ENCODE data around the gene KLK8. TPM values are rescaled to one million over a fixed set of nuclear protein-coding genes. Genes with fewer than 3 reads are reported as not detected.

KLK8 gene
- total RNA-seq, 4 donors from 2014 or later, result 32.8 to 235 (median 191) TPM

DNA sequence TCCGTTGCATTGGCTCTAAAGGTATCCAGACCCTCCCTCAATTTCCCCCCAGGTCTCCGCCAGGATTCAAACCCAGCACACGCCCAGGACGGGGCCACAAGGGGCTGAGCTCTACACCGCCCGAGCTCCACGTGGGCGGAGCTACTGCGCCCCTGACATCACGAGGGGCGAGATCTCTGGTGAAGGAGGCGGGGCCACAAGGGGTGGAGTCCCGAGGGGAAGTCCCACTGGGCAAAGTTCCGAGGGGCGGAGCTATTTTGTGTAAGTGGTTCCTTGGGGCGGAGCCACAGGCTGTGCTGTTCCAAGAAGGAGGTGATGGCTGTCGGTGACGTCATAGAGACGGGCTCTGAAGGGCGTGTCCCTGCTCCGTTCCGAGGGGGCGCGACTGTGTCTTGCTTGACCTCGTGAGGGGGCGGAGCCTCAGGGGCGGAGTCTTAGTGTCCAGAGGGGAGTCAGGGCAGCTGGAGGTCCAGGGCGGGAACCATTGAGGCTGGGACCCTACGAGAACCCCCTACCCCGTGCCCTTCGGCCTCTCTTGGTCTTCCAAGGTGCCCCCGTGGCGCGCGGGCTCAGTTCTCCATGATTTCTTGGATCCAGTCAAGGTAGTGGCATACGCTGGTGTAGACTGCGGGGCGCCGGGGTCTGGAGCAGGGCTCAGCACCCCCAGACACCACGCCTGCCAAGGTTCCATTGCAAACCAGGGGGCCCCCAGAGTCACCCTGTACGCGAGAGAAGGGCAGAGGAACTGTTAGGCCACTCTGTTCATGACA, 1.3 kb upstream of the KLK8 start:
- H3K36me3 ChIP-seq, result no peaks in the 10 kb centered on the region
- intact Hi-C loops (cut with DNase I), result no loop called here
- H3K9me3 ChIP-seq, result no peaks in the 10 kb centered on the region
- H3K27ac ChIP-seq, result peak overlapping the region; percentile 28 to 90 (median 78)
- 41 to 50% methylated on average over 1 to 3 of the region's 42 CpGs for WGBS, 2 donors
- H3K4me3 ChIP-seq, result peak overlapping the region in 3 of 4 donors; percentile 37 to 49 (median 40)
- TF ChIP-seq POLR2A (IDR thresholded peaks at IDR 0.05), result peak in 1 of 4 donors; percentile 32
- TF ChIP-seq, protein P1, sequence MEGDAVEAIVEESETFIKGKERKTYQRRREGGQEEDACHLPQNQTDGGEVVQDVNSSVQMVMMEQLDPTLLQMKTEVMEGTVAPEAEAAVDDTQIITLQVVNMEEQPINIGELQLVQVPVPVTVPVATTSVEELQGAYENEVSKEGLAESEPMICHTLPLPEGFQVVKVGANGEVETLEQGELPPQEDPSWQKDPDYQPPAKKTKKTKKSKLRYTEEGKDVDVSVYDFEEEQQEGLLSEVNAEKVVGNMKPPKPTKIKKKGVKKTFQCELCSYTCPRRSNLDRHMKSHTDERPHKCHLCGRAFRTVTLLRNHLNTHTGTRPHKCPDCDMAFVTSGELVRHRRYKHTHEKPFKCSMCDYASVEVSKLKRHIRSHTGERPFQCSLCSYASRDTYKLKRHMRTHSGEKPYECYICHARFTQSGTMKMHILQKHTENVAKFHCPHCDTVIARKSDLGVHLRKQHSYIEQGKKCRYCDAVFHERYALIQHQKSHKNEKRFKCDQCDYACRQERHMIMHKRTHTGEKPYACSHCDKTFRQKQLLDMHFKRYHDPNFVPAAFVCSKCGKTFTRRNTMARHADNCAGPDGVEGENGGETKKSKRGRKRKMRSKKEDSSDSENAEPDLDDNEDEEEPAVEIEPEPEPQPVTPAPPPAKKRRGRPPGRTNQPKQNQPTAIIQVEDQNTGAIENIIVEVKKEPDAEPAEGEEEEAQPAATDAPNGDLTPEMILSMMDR (IDR thresholded peaks at IDR 0.05), result no peak
- peaks cover 4 to 30% (median 13%) of the 10 kb centered on the region in 3 donors for H3K4me1 ChIP-seq
- peaks cover 0 to 68% (median 0%) of the 10 kb centered on the region in 4 donors for H3K27me3 ChIP-seq
- DNase-seq, result no peak

DNA sequence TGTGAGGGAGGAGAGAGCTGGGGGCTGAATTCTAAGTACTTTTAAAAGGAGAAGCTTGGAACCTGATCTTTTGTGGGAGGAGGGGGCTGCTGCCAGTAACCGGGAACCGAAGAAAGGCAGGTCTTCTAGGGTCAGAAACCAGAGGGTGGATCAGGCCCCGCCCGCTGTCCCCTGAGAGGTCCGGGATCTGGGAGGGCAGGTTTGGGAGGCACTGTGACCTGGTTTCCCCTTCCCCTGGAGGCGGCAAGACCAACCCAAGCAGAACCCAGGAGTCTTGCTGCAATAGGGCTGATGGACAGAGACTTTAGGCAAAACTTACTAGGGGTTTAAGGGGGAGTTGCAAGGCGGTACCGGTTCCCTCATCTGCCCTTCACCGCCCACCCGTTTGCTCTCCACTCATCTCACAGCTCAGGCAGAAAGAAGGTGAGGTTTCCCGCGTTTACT, 707 bp upstream of the KLK8 start:
- intact Hi-C loops (cut with DNase I), result no loop called here
- peak overlapping the region; percentile 19 to 49 (median 38) for H3K4me3 ChIP-seq
- peaks cover 0 to 65% (median 0%) of the 10 kb centered on the region in 4 donors for H3K27me3 ChIP-seq
- 32 to 41% methylated on average over 12 of the region's 12 CpGs for WGBS, 2 donors
- no peak for DNase-seq
- TF ChIP-seq, protein P1 (IDR thresholded peaks at IDR 0.05), result no peak
- TF ChIP-seq POLR2A (IDR thresholded peaks at IDR 0.05), result no peak
- H3K27ac ChIP-seq, result peak overlapping the region; percentile 28 to 90 (median 78)
- peaks cover 4 to 30% (median 13%) of the 10 kb centered on the region in 3 donors for H3K4me1 ChIP-seq
- H3K9me3 ChIP-seq, result no peaks in the 10 kb centered on the region
- no peaks in the 10 kb centered on the region for H3K36me3 ChIP-seq

DNA sequence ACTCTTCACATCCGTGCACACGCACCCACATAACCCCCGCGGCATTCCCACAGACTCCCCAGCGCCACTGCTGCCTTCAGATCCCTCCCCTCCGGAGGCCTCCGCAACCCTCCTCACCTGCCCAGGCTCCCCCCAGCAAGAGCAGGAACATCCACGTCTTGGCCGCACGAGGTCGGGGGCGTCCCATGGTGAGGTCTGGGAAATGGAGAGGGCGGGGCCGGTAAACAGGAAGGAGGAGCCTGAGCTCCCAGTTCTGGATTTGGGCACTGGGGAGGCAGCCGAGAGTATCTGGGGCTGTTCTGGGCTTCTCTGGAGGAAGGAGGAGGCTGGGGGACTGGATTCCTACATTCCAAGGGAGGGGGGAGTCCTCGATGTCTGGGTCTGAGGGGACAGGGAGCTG, 423 bp downstream of the KLK8 start:
- peaks cover 0 to 56% (median 0%) of the 10 kb centered on the region in 4 donors for H3K27me3 ChIP-seq
- WGBS, 2 donors, result 29 to 55% methylated on average over 4 to 14 of the region's 16 CpGs
- peak overlapping the region; percentile 37 to 49 (median 40) for H3K4me3 ChIP-seq

DNA sequence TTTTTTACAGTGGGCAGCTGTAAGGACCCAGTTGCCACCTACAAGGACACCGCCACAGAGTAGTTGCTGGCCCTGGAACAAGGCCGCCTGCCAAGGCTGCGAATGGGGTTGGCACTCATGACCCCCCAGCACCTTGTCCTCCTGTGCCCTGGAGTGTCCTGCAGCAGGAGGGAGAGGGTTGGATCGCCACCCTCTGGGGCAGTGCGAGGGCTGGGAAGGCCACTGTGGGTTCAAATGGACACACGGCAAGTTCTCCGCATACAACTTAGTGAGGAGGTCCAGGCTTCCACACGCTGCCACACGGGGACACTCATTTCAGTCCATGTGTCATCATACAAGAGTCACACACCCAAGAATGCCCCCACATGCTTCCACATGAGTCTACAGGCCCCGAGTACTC, 978 bp downstream of the KLK8 start:
- H3K4me3 ChIP-seq, result peak overlapping the region; percentile 37 to 49 (median 40)
- peaks cover 0 to 56% (median 0%) of the 10 kb centered on the region in 4 donors for H3K27me3 ChIP-seq
- H3K36me3 ChIP-seq, result no peaks in the 10 kb centered on the region
- H3K27ac ChIP-seq, result peak overlapping the region in 3 of 4 donors; percentile 75 to 90 (median 82)
- TF ChIP-seq, protein P1 (IDR thresholded peaks at IDR 0.05), result no peak
- TF ChIP-seq POLR2A (IDR thresholded peaks at IDR 0.05), result no peak
- DNase-seq, result no peak
- peaks cover 4 to 30% (median 13%) of the 10 kb centered on the region in 3 donors for H3K4me1 ChIP-seq
- H3K9me3 ChIP-seq, result no peaks in the 10 kb centered on the region
- intact Hi-C loops (cut with DNase I), result no loop called here
- 40 to 50% methylated on average over 1 of the region's 10 CpGs for WGBS, 2 donors

More for the DNA sequence above, 423 bp downstream of the KLK8 start:
- TF ChIP-seq, protein P1 (IDR thresholded peaks at IDR 0.05), result no peak
- no peak for TF ChIP-seq POLR2A (IDR thresholded peaks at IDR 0.05)
- Histone ChIP-seq H3K36me3 (no peaks in the 10 kb centered on the region), H3K4me1 (peaks cover 4 to 30% (median 13%) of the 10 kb centered on the region in 3 donors), H3K27ac (peak overlapping the region in 3 of 4 donors; percentile 75 to 90 (median 82)), H3K9me3 (no peaks in the 10 kb centered on the region)
- intact Hi-C loops (cut with DNase I), result no loop called here
- DNase-seq, result no peak

DNA sequence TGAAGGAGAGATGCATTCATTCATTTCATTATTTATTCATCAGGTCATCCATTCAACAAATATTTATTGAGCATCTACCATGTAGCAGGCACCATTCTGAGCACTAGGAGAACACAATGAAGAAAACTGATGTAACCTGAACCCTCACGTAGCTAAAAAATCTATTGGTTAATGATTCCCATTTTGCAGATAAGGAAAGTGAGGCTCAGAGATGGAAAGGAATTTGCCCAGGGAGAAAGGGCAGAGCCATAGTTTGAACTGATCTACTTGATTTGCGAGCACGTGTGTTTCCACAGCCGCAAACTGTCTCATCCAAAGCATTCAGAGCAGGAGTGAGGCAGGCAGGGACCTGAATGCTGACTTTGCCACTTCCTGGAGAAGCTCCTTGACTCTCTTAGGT, 2.7 kb downstream of the KLK8 start:
- no peaks in the 10 kb centered on the region for H3K9me3 ChIP-seq
- intact Hi-C loops (cut with DNase I), result no loop called here
- 39 to 51% methylated on average over 4 of the region's 4 CpGs for WGBS, 2 donors
- H3K4me1 ChIP-seq, result peaks cover 4 to 30% (median 13%) of the 10 kb centered on the region in 3 donors
- no peak for DNase-seq
- no peak overlapping the region for H3K27ac ChIP-seq
- H3K36me3 ChIP-seq, result no peaks in the 10 kb centered on the region
- H3K27me3 ChIP-seq, result peaks cover 0 to 54% (median 0%) of the 10 kb centered on the region in 4 donors
- H3K4me3 ChIP-seq, result no peak overlapping the region
- TF ChIP-seq, protein P1 (IDR thresholded peaks at IDR 0.05), result no peak
- TF ChIP-seq POLR2A (IDR thresholded peaks at IDR 0.05), result no peak

All from esophagus squamous epithelium (tissue), 5 donors.